ENCODE measurements around the gene NCOA7. TPM values are rescaled to one million over a fixed set of nuclear protein-coding genes. Genes with fewer than 3 reads are reported as not detected.

The NCOA7 gene
- total RNA-seq, 2 donors from 2014 or later = 11.4 to 15.2 TPM

DNA sequence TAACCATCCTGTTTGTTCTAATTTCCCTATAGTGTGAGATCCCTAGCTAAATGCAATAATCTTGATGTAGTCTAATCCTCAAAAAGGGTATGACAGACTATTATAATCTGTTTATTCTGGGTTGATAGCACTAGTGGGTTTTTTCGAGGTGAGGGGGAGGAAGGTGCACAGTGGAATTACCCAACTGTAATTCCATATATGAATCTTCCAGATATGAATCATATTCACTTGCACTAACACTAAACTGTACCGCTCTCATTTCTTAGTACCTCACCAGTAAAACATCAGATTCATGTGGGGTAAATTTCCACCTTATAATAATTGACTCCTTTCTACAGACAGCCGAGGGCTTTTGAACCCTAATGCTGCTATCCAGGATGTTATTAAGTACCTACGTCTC lies 16.5 kb downstream of the NCOA7 start:
- no peaks in the 10 kb centered on the region for H3K27me3 Mint-ChIP-seq (ENCODE audit: insufficient read depth)
- H3K27ac ChIP-seq (ENCODE audit: low read depth, low read length) = no peak overlapping the region
- H3K4me3 ChIP-seq (ENCODE audit: low read length) = no peak overlapping the region
- TF ChIP-seq CTCF (conservative IDR thresholded peaks at IDR 0.05) = no peak
- H3K4me1 ChIP-seq (ENCODE audit: control insufficient read depth, insufficient read depth, low read length) = no peaks in the 10 kb centered on the region
- WGBS, 2 experiments (ENCODE audit: insufficient coverage in 1 of 2, insufficient read length in 1 of 2) = 89 to 100% methylated on average over 2 to 3 of the region's 4 CpGs
- no peak overlapping the region for H3K9ac ChIP-seq (ENCODE audit: extremely low read depth, low read length, poor library complexity, severe bottlenecking)
- H3K4me3 Mint-ChIP-seq = no peak overlapping the region
- H3K9me3 Mint-ChIP-seq = no peaks in the 10 kb centered on the region
- H3K36me3 ChIP-seq (ENCODE audit: control insufficient read depth, insufficient read depth, low read length) = no peaks in the 10 kb centered on the region
- no peak for DNase-seq
- no peak overlapping the region for H3K27ac Mint-ChIP-seq
- no peaks in the 10 kb centered on the region for H3K36me3 Mint-ChIP-seq (ENCODE audit: low read depth)
- no peaks in the 10 kb centered on the region for H3K4me1 Mint-ChIP-seq
- no peaks in the 10 kb centered on the region for H3K9me3 ChIP-seq (ENCODE audit: control insufficient read depth, low read length)
- no peaks in the 10 kb centered on the region for H3K27me3 ChIP-seq (ENCODE audit: control insufficient read depth, insufficient read depth, low read length, poor library complexity, severe bottlenecking)

GRCh38 chr6:125808060-125808459 lies 17.3 kb downstream of the NCOA7 start:
- H3K27me3 ChIP-seq (ENCODE audit: control insufficient read depth, insufficient read depth, low read length, poor library complexity, severe bottlenecking) = no peaks in the 10 kb centered on the region
- H3K4me1 ChIP-seq (ENCODE audit: control insufficient read depth, insufficient read depth, low read length) = no peaks in the 10 kb centered on the region
- Mint-ChIP-seq H3K36me3 (ENCODE audit: low read depth) (no peaks in the 10 kb centered on the region), H3K27me3 (ENCODE audit: insufficient read depth) (no peaks in the 10 kb centered on the region), H3K4me3 (no peak overlapping the region), H3K4me1 (peaks cover 3% of the 10 kb centered on the region), H3K9me3 (no peaks in the 10 kb centered on the region), H3K27ac (no peak overlapping the region)
- DNase-seq = peak; percentile 58
- no peak overlapping the region for H3K4me3 ChIP-seq (ENCODE audit: low read length)
- H3K36me3 ChIP-seq (ENCODE audit: control insufficient read depth, insufficient read depth, low read length) = no peaks in the 10 kb centered on the region
- H3K9ac ChIP-seq (ENCODE audit: extremely low read depth, low read length, poor library complexity, severe bottlenecking) = no peak overlapping the region
- 90 to 91% methylated on average over 3 to 4 of the region's 4 CpGs for WGBS, 2 experiments (ENCODE audit: insufficient coverage in 1 of 2, insufficient read length in 1 of 2)
- no peak overlapping the region for H3K27ac ChIP-seq (ENCODE audit: low read depth, low read length)
- no peaks in the 10 kb centered on the region for H3K9me3 ChIP-seq (ENCODE audit: control insufficient read depth, low read length)
- no peak for TF ChIP-seq CTCF (conservative IDR thresholded peaks at IDR 0.05)

GRCh38 chr6:125808591-125808990 lies 17.8 kb downstream of the NCOA7 start:
- no peak overlapping the region for H3K9ac ChIP-seq (ENCODE audit: extremely low read depth, low read length, poor library complexity, severe bottlenecking)
- no peaks in the 10 kb centered on the region for H3K36me3 Mint-ChIP-seq (ENCODE audit: low read depth)
- H3K4me3 Mint-ChIP-seq = no peak overlapping the region
- peaks cover 3% of the 10 kb centered on the region for H3K4me1 Mint-ChIP-seq
- H3K9me3 Mint-ChIP-seq = no peaks in the 10 kb centered on the region
- H3K36me3 ChIP-seq (ENCODE audit: control insufficient read depth, insufficient read depth, low read length) = no peaks in the 10 kb centered on the region
- no peaks in the 10 kb centered on the region for H3K27me3 ChIP-seq (ENCODE audit: control insufficient read depth, insufficient read depth, low read length, poor library complexity, severe bottlenecking)
- H3K27me3 Mint-ChIP-seq (ENCODE audit: insufficient read depth) = no peaks in the 10 kb centered on the region
- no peak overlapping the region for H3K27ac ChIP-seq (ENCODE audit: low read depth, low read length)
- no peaks in the 10 kb centered on the region for H3K9me3 ChIP-seq (ENCODE audit: control insufficient read depth, low read length)
- no peak overlapping the region for H3K27ac Mint-ChIP-seq
- H3K4me3 ChIP-seq (ENCODE audit: low read length) = no peak overlapping the region
- no peaks in the 10 kb centered on the region for H3K4me1 ChIP-seq (ENCODE audit: control insufficient read depth, insufficient read depth, low read length)
- no peak for TF ChIP-seq CTCF (conservative IDR thresholded peaks at IDR 0.05)
- no peak for DNase-seq
